H1 (cell line): ENCODE measurements around the gene TTC21A. TPM values are rescaled to one million over a fixed set of nuclear protein-coding genes. Genes with fewer than 3 reads are reported as not detected.

Source experiments
- CTCF ChIA-PET: fragments of 300-600 bp; sonication (Branson Sonifier 250); formaldehyde crosslinking; loops from one replicate; lab custom pipeline; 2021; ENCODE audit not compliant: partially characterized antibody; lab: Charles Lee
- POLR2A ChIA-PET: fragments of 300-600 bp; sonication (Branson Sonifier 250); formaldehyde crosslinking; loops from one replicate; lab custom pipeline; 2021; ENCODE audit warnings: inconsistent platforms; ENCODE audit not compliant: partially characterized antibody; lab: Charles Lee
- DNase-seq, 2 experiments: peaks; one replicate each; pipeline versions ENCODE4 v3.0.0 to v3.0.0-alpha.2; 2010 to 2022; ENCODE audit warnings: low spot score in 2 of 2, low read depth in 1 of 2, mixed read lengths in 1 of 2
- FAIRE-seq: peaks from 2 replicates; lab custom pipeline; 2011; peaks lifted over from hg19 to GRCh38; lab: Jason Lieb, UNC
- H2AFZ ChIP-seq: 2 replicates; pipeline ENCODE4 v1.8.1; 2012; ENCODE audit warnings: low read length, inconsistent platforms
- H2AK5ac ChIP-seq: 2 replicates; pipeline ENCODE4 v1.6.1; 2013; ENCODE audit warnings: low read depth, low read length
- H2BK120ac ChIP-seq: replicated peaks from 2 replicates; pipeline ENCODE3; 2013; ENCODE audit warnings: low read depth, low read length, inconsistent platforms
- H2BK12ac ChIP-seq: 2 replicates; pipeline ENCODE4 v1.6.1; 2013; ENCODE audit warnings: low read depth, low read length
- H2BK15ac ChIP-seq: 2 replicates; pipeline ENCODE4 v1.6.1; 2013; ENCODE audit warnings: low read length
- H2BK20ac ChIP-seq: 2 replicates; pipeline ENCODE4 v1.6.1; 2013; ENCODE audit warnings: low read length
- H2BK5ac ChIP-seq: 2 replicates; pipeline ENCODE4 v1.6.1; 2013; ENCODE audit warnings: low read depth, low read length
- H3K14ac ChIP-seq: 2 replicates; pipeline ENCODE4 v1.6.1; 2013; ENCODE audit warnings: inconsistent platforms; ENCODE audit not compliant: insufficient read length
- H3K18ac ChIP-seq: 2 replicates; pipeline ENCODE4 v1.6.1; 2013; ENCODE audit warnings: low read length; ENCODE audit errors: extremely low read depth
- H3K23ac ChIP-seq: 2 replicates; pipeline ENCODE4 v1.6.1; 2013; ENCODE audit warnings: inconsistent platforms; ENCODE audit not compliant: insufficient read length
- H3K23me2 ChIP-seq: 2 replicates; pipeline ENCODE4 v1.6.1; 2013; ENCODE audit warnings: low read depth, low read length
- H3K27ac ChIP-seq: 2 replicates; pipeline ENCODE4 v1.6.1; 2011; ENCODE audit warnings: low read depth, low read length, inconsistent platforms
- H3K27me3 ChIP-seq, 4 experiments: replicated peaks in 1 of 4; 1 replicate in 1 of 4; 2 replicates in 3 of 4; pipeline versions ENCODE4 v1.6.1 to v1.8.1; 2011 to 2013; ENCODE audit warnings: low read length in 3 of 4, mild to moderate bottlenecking in 3 of 4, inconsistent platforms in 2 of 4, mixed read lengths in 2 of 4, moderate library complexity in 1 of 4; ENCODE audit not compliant: control insufficient read depth in 3 of 4, insufficient read depth in 3 of 4; ENCODE audit errors: extremely low read depth in 1 of 4
- H3K36me3 ChIP-seq, 4 experiments: 2 replicates each; pipeline versions ENCODE4 v1.6.1 to v1.8.1; 2011 to 2013; ENCODE audit warnings: mild to moderate bottlenecking in 4 of 4, low read length in 3 of 4, moderate library complexity in 2 of 4, control low read depth in 1 of 4, inconsistent platforms in 1 of 4; ENCODE audit not compliant: insufficient read depth in 4 of 4, control insufficient read depth in 2 of 4
- H3K4ac ChIP-seq: replicated peaks from 2 replicates; pipeline ENCODE3; 2013; ENCODE audit warnings: low read length, low read depth, mixed read lengths, inconsistent platforms; ENCODE audit not compliant: insufficient read length
- H3K4me1 ChIP-seq, 4 experiments: replicated peaks in 1 of 4; 1 replicate in 1 of 4; 2 replicates in 3 of 4; pipeline versions ENCODE4 v1.6.1 to v1.8.1; 2011 to 2013; ENCODE audit warnings: low read length in 3 of 4, inconsistent platforms in 2 of 4, mixed read lengths in 1 of 4; ENCODE audit not compliant: insufficient read depth in 4 of 4, control insufficient read depth in 3 of 4
- H3K4me2 ChIP-seq, 2 experiments: 2 replicates each; pipeline versions ENCODE4 v1.6.1 to v1.8.1; 2011 to 2013; ENCODE audit warnings: low read depth in 2 of 2, low read length in 2 of 2, control low read depth in 1 of 2, inconsistent platforms in 1 of 2, mild to moderate bottlenecking in 1 of 2; ENCODE audit not compliant: insufficient read depth in 1 of 2
- H3K4me3 ChIP-seq, 4 experiments: fragments of 200-600, 300-600 bp in 1 of 4; sonication (generic), shearing (Covaris generic), sonication (Bioruptor Twin) in 1 of 4; 2 replicates each; pipeline versions ENCODE4 v1.5.1 to v1.8.1; 2011 to 2016; ENCODE audit warnings: low read length in 4 of 4, low read depth in 3 of 4, control low read depth in 2 of 4, inconsistent platforms in 2 of 4, mild to moderate bottlenecking in 2 of 4, mixed read lengths in 1 of 4, moderate library complexity in 1 of 4; ENCODE audit not compliant: insufficient read depth in 2 of 4; ENCODE audit errors: extremely low read depth in 1 of 4
- H3K56ac ChIP-seq: replicated peaks from 2 replicates; pipeline ENCODE3; 2013; ENCODE audit warnings: low read depth, mild to moderate bottlenecking, mixed read lengths, low read length, inconsistent platforms; ENCODE audit not compliant: insufficient read length
- H3K79me1 ChIP-seq: 2 replicates; pipeline ENCODE4 v1.6.1; 2013; ENCODE audit warnings: low read depth, low read length, control low read depth
- H3K79me2 ChIP-seq, 2 experiments: 2 replicates each; pipeline versions ENCODE4 v1.6.1 to v1.8.1; 2012 to 2013; ENCODE audit warnings: low read length in 2 of 2, mild to moderate bottlenecking in 2 of 2, inconsistent platforms in 1 of 2; ENCODE audit not compliant: insufficient read depth in 2 of 2, control insufficient read depth in 1 of 2
- H3K9ac ChIP-seq, 4 experiments: replicated peaks in 1 of 4; 1 replicate in 1 of 4; 2 replicates in 3 of 4; pipeline versions ENCODE4 v1.6.1 to v1.8.1; 2011 to 2013; ENCODE audit warnings: low read depth in 3 of 4, low read length in 3 of 4, control low read depth in 2 of 4, mild to moderate bottlenecking in 2 of 4, moderate library complexity in 2 of 4, inconsistent platforms in 1 of 4; ENCODE audit errors: extremely low read depth in 1 of 4
- H3K9me3 ChIP-seq, 2 experiments: 2 replicates each; pipeline versions ENCODE4 v1.6.1 to v1.8.1; 2012 to 2013; ENCODE audit warnings: mild to moderate bottlenecking in 2 of 2, moderate library complexity in 2 of 2, control low read depth in 1 of 2, inconsistent platforms in 1 of 2, low read depth in 1 of 2, low read length in 1 of 2, mixed read lengths in 1 of 2; ENCODE audit not compliant: insufficient read depth in 2 of 2
- H4K20me1 ChIP-seq, 2 experiments: replicated peaks in 1 of 2; 2 replicates each; pipeline versions ENCODE3 to v1.8.1; 2011 to 2013; ENCODE audit warnings: inconsistent platforms in 2 of 2, low read length in 2 of 2, mild to moderate bottlenecking in 1 of 2; ENCODE audit not compliant: insufficient read depth in 2 of 2, control insufficient read depth in 1 of 2
- H4K5ac ChIP-seq: 2 replicates; pipeline ENCODE4 v1.6.1; 2013; ENCODE audit warnings: low read length, low read depth, mixed read lengths, inconsistent platforms; ENCODE audit not compliant: insufficient read length
- H4K8ac ChIP-seq: 2 replicates; pipeline ENCODE4 v1.8.0; 2013; ENCODE audit warnings: mild to moderate bottlenecking, moderate library complexity, low read length, inconsistent platforms; ENCODE audit not compliant: insufficient read depth; ENCODE audit errors: extremely low read depth
- H4K91ac ChIP-seq: replicated peaks from 2 replicates; pipeline ENCODE3; 2013; ENCODE audit warnings: low read length, mixed read lengths, inconsistent platforms; ENCODE audit not compliant: insufficient read length
- ASH2L ChIP-seq: fragments of 200-600, 300-600 bp; sonication (generic); IDR thresholded peaks from one replicate; pipeline ENCODE4 v1.7.1; 2017; ENCODE audit warnings: low read length
- CBX5 ChIP-seq: fragments of 300-800, 300-1000 bp; sonication (generic); IDR thresholded peaks from 2 replicates; pipeline ENCODE4 v1.7.1; 2016; ENCODE audit warnings: antibody characterized with exemption, low read length, low read depth
- GABPA ChIP-seq: IDR thresholded peaks from 2 replicates; pipeline ENCODE4 v1.6.1; 2011; ENCODE audit warnings: mild to moderate bottlenecking, low read length, moderate library complexity, borderline replicate concordance; ENCODE audit not compliant: insufficient read depth
- JUND ChIP-seq: IDR thresholded peaks from 2 replicates; pipeline ENCODE4 v1.6.1; 2011; ENCODE audit warnings: mild to moderate bottlenecking, improper control_type of control experiment, low read length
- KDM1A ChIP-seq: fragments of 200-600, 300-600 bp; sonication (generic); IDR thresholded peaks from 2 replicates; pipeline ENCODE4 v1.7.1; 2016; ENCODE audit warnings: mild to moderate bottlenecking, low read length, borderline replicate concordance
- POLR2A ChIP-seq, 2 experiments: IDR thresholded peaks; 1 replicate in 1 of 2; 2 replicates in 1 of 2; pipeline ENCODE4 v1.6.1; 2011; ENCODE audit warnings: low read depth in 2 of 2, low read length in 2 of 2, mild to moderate bottlenecking in 2 of 2; ENCODE audit errors: control extremely low read depth in 1 of 2
- SIRT6 ChIP-seq: IDR thresholded peaks from one replicate; pipeline ENCODE4 v1.7.1; 2012; ENCODE audit warnings: low read length, inconsistent platforms
- SP2 ChIP-seq: IDR thresholded peaks from 2 replicates; pipeline ENCODE4 v1.6.1; 2012; ENCODE audit warnings: mild to moderate bottlenecking, low read length, inconsistent platforms
- TAF7 ChIP-seq: optimal IDR thresholded peaks from 2 replicates; pipeline ENCODE3; 2011; ENCODE audit warnings: low read depth, mild to moderate bottlenecking, inconsistent platforms, low read length, moderate library complexity, borderline replicate concordance
- YY1 ChIP-seq: IDR thresholded peaks from 2 replicates; pipeline ENCODE4 v1.6.1; 2011; ENCODE audit warnings: low read depth, mild to moderate bottlenecking, low read length
- WGBS, 2 experiments: shearing (Covaris generic) in 1 of 2; methylation state at CpG; one replicate each; pipeline versions ENCODE4 v1.1.6 to v1.1.7; 2013 to 2015; ENCODE audit warnings: low lambda C conversion rate in 2 of 2, mixed read lengths in 2 of 2, inconsistent platforms in 1 of 2, low coverage in 1 of 2, missing lambda C conversion rate in 1 of 2; ENCODE audit not compliant: insufficient replicate concordance in 2 of 2, insufficient coverage in 1 of 2, insufficient read length in 1 of 2; ENCODE audit errors: extremely low coverage in 1 of 2, missing lambda C conversion rate in 1 of 2; 5-methylcytosine and 5-hydroxymethylcytosine counted together
- polyA plus RNA-seq, 7 experiments: library from polyadenylated mRNA; depleted of rRNA in 3 of 7; stranded (reverse) in 5 of 7; unstranded in 2 of 7; fragments of >200 nt in 5 of 7; fragments of 200-250 nt in 2 of 7; gene quantifications; 1 replicate in 5 of 7; 2 replicates in 1 of 7; 4 replicates in 1 of 7; pipeline versions ENCODE4 v1.2.1 to v1.2.3, GENCODE V29; 2011 to 2013; ENCODE audit warnings: missing spikeins in 2 of 7, mixed read lengths in 2 of 7
- total RNA-seq: library from RNA; stranded (reverse); fragmentation: NEBNext Ultra II Directional; extraction: Animal tissue kit (Norgen Biotek cat#: 25700); gene quantifications from 2 replicates; pipeline ENCODE4 v1.2.1, GENCODE V29; 2021
- TF ChIP-seq, protein P1 (sequence below): IDR thresholded peaks from 2 replicates; pipeline ENCODE4 v1.6.1; 2011; ENCODE audit warnings: low read depth, mild to moderate bottlenecking, low read length; ENCODE audit not compliant: insufficient read depth

The TTC21A gene
- total and polyA plus RNA-seq, 2 of the 8 experiments (the other 6 are each of a cell fraction or from before 2014, with no cell fraction given) = 2.3 to 2.8 TPM

DNA sequence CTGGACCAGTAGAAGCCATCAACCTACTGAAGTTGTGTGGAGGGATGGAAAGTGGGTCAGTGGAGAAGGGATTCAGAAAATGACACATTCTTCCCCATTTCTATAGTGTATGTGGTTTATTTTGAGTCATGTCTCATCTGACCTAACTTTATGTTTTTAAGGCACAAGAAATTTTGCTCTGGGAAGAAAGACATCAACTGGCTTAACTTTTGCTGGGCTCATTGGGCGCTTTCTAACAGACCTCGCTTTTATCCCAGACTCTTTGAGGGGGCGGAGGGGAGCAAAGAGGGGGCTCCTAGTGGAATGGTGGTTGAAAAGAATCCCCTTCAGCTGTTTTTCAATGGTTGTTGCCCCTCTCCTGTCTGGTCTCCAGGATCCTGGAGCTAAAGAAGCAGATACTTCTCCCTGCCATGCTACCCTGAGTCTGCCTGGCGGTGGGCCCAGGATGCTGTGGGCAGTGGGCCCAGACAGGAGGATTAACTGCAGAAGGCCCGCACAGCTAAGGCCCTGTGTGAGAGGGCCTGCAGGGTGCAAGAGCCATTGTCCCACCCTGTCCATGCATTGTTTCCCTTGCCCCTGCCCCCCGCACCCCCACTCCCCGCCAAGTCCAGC lies 31.4 kb downstream of the TTC21A start:
- Histone ChIP-seq H3K4me1 (peaks cover 0 to 3% (median 0%) of the 10 kb centered on the region in 4 experiments; a peak in 1 of 7 replicates), H3K14ac (no peak overlapping the region), H2BK12ac (no peak overlapping the region), H3K4me2 (no peak overlapping the region), H4K8ac (no peak overlapping the region), H2BK15ac (no peak overlapping the region), H3K4me3 (no peak overlapping the region), H2AFZ (no peak overlapping the region), H4K91ac (no peak overlapping the region), H3K4ac (no peak overlapping the region), H3K79me1 (peaks cover 2% of the 10 kb centered on the region; the same call in 1 of the 2 replicates), H2BK20ac (no peak overlapping the region), H3K9ac (no peak overlapping the region), H3K27ac (no peak overlapping the region), H3K56ac (no peak overlapping the region), H3K79me2 (no peaks in the 10 kb centered on the region), H3K18ac (no peak overlapping the region), H3K23me2 (no peaks in the 10 kb centered on the region), H3K23ac (no peak overlapping the region), H4K20me1 (peaks cover 0 to 7% of the 10 kb centered on the region in 2 experiments), H3K36me3 (peaks cover 9 to 22% (median 11%) of the 10 kb centered on the region in 4 experiments; a peak in 6 of 8 replicates), H2BK120ac (no peak overlapping the region), H3K27me3 (no peaks in the 10 kb centered on the region), H3K9me3 (no peaks in the 10 kb centered on the region), H4K5ac (no peak overlapping the region), H2AK5ac (no peak overlapping the region), H2BK5ac (no peak overlapping the region)
- DNase-seq (no peak), FAIRE-seq (no peak)
- ChIA-PET POLR2A (interaction anchor here (1.3 to 2.3 kb wide), 2 partner anchors 8 to 12 kb away, joined by 4 to 8 read pairs; no protein-coding TSS in a partner anchor), CTCF (interaction anchor here (1.0 to 6.8 kb wide), 2 partner anchors 50 to 149 kb away, joined by 4 to 43 read pairs; no protein-coding TSS in a partner anchor)
- 91% methylated on average over 6 of the region's 7 CpGs; no CpG with 5 or more reads in 1 of the 2 experiments for WGBS, 2 experiments
- TF ChIP-seq KDM1A = no peak
- no peak for TF ChIP-seq JUND
- no peak for TF ChIP-seq ASH2L
- no peak for TF ChIP-seq POLR2A (IDR thresholded peaks at IDR 0.05; ENCODE audit: control extremely low read depth in 1 of 2, low read depth in 2 of 2, low read length in 2 of 2)
- no peak for TF ChIP-seq YY1
- TF ChIP-seq GABPA = no peak
- TF ChIP-seq SIRT6 = no peak
- TF ChIP-seq, protein P1, sequence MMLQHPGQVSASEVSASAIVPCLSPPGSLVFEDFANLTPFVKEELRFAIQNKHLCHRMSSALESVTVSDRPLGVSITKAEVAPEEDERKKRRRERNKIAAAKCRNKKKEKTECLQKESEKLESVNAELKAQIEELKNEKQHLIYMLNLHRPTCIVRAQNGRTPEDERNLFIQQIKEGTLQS = no peak
- no peak for TF ChIP-seq CBX5
- no peak for TF ChIP-seq TAF7
- no peak for TF ChIP-seq SP2
